NCI-H510A treated with DMSO at 0.1 percent for 48 hours (cell line): Measurements from ENCODE around the gene CHSY3.

Experiments
- DNase-seq: peaks from one replicate; lab custom pipeline; 2025; lab: John Stamatoyannopoulos, UW

CHSY3 gene

DNA sequence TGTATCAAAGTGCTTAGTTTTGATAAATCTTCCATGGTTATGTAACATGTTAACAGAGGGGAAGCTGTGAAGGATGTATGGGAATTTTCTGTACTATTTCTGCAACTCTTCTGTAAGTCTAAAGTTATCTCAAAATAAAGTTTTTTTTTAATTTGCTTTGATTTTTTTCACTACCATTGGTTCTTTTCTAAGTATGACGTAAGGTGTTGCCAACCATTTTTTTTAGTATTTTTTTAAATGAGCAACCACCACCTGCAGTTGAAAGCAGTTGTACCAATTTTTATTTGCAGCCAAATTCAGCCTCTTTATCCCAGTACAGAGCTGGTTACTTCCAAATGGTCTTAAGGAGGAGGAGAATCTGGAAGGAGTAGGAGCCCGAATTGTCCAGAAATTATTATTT, 192.2 kb downstream of the CHSY3 start:
- DNase-seq = no peak

DNA sequence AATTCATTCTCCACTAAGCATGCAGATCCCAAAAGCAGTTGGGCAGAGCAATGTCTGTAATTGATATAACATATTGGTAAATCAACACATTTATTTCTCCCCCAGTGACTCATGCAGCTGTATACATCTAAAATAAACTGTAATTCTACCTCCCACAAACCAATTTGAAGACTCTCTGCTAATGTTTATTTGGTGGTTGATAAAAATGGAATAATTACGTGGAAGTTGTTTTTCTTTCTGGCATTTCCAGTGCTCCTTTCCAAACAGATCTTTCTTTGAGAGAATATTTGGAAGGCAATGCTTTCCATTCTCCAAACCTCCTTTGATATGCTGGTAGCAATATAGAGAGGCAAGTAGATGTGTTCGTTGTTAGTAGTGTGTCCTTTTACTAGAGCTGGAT, 194.7 kb downstream of the CHSY3 start:
- DNase-seq = no peak

DNA sequence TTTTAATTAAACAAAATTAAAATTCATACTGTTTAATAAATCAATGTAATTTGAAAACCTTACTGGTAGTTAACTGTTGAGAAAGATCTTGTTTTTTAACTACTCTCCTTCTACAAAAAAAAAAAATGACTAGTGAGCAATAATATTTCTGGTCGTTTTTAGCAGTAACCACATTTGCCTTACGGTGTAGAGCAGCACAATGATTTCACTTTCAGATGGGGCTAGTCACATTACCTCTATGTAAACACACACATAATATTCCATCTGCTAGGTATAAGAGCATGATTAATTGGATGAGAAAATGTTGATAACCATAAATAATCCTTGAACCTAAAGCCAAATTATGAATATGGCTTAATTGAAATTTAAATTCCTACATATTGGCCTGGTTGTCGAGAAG, 198.1 kb downstream of the CHSY3 start:
- DNase-seq = no peak

DNA sequence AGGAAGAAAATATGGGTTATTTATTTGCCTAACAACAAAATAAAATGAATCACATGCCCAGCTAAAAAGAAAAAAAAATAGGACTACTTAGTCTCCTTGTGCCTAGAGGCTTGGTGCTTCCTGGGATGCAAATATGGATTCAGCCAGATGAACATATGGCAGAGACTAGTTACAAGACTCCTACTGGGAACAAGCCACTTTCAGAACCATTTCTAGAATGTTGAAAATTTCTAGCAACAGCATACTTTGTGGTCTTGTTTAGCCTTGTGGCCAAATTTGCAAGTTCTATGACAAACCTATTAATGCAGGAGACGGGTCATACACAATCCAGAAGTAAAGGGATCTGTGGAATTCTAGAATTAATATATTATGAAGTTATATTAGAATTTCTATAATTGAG, 198.7 kb downstream of the CHSY3 start:
- DNase-seq = no peak

DNA sequence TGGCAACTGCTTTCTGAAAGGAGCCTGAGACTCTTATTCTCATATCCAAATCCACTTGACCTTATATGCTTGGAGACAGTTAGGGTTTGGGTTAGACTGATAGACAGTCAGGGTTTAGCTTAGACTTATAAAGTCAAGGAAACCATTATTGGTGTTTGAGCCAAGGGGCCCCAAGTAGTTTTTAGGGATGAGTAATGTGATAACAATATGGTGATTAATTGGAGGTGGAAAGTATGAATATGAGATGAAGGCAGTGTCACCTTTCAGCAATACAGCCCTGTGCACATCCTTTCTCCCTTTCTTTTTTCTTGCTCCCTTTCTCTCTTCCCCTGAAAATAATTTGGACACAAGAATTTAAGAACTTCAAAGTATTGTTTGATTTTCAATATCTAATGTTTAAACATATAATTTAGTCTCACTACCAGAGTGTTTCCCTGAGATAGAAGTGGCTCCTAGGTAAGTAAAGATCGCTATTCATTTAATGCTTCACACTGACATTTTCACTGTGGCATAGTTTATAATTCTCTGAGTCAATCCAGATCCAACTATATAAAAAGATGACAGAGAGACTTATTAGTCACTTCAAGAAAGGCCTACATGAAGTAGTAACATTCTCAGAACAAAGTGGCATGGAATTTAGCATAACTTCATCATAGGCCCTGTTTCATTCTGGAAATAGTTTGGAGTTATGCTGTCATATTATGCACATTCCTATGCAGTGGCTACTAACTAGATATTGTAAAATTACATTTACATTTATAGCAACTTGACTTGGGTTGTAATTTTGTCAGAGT, 200.8 kb downstream of the CHSY3 start:
- DNase-seq = no peak

DNA sequence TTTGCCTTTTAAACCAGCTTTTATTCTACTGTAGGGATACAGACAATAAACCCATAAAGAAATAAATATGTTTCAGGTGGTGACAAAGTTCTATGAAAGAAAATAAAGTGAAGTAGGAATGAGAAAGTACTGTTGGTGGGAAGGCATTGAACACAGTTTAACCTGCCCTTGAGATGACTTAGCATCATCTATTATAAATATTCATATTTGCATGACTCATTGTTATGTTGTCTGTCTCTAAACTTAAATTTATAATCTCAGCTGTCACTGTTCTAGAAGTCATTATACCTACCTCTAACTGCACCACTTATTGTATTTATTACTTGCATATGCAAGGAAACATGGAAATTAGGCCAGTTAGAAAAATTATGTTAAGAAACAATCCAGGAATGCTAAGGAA, 202.2 kb downstream of the CHSY3 start:
- DNase-seq = no peak

DNA sequence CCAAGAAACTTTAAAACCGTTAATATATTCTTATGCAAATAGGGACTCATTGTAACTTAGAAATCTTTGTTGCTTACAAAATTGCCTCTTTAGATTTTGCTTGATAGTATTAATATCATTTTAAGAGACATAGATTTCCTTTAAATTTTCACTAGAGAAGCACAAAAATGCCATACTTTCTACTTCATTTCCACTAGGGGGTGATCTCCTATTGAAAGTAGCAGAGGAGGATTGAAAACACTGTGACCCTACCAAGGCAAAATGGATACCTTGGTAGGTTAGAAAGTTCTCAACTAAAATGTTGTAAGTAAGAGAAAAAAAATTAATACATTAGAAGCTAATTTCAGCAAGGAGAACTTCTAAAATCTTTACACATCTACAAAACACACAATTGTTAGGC, 204.9 kb downstream of the CHSY3 start:
- peak; percentile 37 for DNase-seq

DNA sequence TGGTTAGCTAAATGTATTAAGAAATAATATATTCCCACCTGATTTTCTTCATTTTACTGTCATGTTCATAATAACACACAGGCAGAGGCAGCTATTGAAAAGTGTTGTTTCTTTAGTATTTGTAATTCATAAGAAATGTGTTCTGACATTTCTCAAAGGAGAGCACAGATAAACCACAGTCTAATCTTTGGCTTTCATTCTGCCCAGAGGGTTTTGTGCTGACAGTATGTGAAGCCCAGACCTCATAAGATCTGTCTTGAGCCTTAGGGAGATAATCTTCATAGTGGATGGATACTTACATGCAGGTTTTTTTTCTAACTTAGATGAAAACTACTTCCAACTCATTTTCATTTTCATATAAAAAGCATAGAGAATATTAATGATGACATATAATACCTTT, 206.1 kb downstream of the CHSY3 start:
- DNase-seq = no peak

DNA sequence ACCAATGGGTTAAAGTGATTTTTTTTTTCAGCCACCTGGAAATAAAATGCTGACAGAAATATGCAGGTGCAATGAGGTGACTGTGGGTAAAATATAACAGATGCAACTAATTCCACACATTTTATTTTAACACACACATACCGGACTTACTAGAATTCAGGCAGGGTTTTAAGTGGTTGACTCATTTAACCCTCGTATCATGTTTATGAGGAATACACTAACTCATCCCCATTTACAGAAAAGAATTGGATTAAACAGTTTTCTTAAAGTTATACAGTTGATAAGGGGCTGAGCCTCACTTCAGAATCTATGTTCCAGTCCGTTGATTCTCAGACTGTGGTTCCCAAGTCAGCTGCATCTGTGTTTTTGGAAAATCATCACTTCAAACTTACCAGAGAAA, 207.5 kb downstream of the CHSY3 start:
- DNase-seq = no peak

DNA sequence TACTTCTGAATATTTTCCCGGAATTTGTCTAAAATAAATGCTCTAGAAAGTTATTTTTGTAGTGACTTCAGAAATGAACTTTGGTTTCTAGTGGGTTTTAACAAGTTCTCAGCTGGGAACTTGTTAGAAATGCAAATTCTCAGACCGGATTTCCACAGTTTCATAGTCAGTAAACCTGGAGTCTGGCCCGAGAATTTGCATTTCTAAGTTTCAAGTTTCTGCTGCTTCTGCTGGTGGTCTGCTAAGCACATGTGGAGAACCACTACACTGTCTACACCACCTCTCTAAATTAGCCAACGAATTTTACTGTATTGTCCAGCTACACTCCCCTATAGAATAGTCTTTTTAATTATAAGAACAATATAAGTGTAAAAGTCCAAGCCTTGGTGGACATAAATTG, 208.0 kb downstream of the CHSY3 start:
- no peak for DNase-seq

DNA sequence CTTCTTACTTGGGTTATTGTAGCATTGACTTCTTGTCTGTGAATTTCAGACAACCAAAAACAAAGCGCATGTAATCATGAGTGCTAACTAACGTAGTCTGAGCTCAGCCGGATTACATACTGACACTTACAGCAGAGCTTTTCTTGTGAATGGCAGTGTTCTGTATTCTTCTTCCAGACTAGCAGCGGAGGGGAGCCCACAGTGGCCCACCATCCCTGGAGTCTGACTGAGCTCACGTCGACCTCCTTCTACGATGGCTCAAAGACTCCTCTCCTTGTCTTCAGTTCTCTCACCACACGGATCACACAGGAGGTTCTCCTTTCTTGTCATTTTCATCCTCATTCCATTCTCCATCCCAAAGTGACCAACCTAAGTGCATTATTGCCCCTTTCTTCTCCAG, 211.4 kb downstream of the CHSY3 start:
- DNase-seq = no peak

DNA sequence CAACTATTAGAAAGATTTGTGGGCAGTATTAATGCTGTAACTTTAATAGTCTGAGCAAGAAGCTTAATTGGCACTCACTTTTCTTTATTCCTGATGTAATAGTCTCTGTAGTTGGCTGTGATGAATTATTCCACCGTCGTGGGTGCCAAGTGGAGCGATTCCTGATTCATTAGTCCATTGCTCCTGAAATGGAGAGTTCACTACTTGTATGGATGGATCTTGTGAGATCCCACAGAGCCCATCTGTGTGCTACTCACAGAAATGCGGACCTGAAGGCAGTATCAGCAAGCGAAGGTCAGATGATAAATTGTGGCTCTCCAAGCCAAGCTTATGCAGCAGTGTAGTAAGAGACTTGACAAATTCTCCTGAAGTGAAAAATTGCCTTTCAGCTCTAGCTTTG, 212.2 kb downstream of the CHSY3 start:
- DNase-seq = no peak

DNA sequence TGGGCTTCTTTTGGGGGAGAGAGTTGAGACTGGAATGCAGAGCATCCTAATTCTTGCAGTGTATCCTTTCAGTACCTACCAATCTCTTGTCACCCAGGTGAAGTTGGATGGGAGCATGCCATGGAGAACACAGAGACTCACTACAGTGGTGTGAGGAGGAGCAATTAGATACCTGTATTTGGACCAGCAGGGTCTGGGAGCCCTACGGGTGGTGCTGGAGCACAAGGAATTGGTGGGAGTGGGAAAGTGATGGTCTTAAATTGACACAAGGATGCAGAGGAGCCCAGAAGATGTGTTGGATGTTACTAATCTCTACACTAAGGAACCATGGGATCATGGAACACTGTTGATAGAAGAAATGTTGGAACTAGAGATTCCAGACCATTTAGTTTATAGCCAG, 212.7 kb downstream of the CHSY3 start:
- DNase-seq = no peak

DNA sequence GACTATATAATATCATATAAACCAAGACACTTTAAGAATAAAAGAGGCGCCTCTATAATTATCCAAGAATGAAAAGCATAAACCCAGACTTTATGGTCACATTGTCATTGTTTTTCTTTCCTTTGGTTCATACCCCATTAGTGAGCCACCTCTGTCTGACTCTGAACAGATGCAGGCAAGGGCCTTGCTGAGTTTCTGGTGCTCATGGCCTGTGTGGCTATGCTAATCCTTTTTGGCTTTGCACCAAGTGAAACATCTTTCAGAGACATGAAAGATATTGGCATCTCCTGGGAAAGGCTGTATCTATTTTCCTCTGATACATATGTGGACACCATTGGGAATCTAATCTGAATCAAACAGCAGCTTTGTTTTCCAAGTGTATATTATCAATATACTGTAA, 222.5 kb downstream of the CHSY3 start:
- DNase-seq = no peak

DNA sequence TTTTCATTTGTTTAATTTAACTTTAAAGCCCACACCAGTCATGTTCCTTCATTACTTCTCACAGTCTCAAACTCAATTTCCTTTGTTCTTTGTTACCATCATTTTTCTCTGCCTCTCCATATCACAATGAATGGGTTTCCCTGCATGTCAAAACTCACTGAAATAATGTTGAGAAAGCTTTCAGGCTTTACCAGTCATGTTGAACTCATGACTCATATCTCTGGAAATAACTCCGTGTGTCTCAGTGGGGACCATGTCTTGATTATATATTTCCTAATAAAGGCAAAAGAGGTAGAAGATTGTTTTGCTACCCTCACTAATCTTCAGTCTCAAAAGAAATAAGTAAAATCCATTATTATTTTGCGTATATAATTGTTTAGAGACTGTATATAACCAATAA, 231.2 kb downstream of the CHSY3 start:
- DNase-seq = no peak

DNA sequence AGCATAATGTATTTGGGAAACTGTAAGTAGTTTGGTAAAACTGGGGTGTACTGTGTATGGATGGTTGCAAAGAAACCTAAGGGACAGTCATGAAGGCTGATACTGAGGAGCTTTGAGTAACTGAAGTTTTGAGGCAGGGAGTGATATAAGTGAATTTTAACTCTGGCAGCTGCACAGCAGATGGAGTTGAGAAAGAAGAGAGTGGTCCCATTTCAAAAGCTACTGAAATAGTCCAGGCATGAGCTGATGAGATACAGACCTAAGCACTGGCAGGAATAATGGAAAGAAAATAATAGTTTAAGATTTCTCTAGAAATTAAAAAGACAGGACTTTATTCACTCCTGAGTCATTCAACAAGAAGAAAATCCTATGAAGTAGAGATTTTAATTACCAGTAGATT, 232.0 kb downstream of the CHSY3 start:
- no peak for DNase-seq

DNA sequence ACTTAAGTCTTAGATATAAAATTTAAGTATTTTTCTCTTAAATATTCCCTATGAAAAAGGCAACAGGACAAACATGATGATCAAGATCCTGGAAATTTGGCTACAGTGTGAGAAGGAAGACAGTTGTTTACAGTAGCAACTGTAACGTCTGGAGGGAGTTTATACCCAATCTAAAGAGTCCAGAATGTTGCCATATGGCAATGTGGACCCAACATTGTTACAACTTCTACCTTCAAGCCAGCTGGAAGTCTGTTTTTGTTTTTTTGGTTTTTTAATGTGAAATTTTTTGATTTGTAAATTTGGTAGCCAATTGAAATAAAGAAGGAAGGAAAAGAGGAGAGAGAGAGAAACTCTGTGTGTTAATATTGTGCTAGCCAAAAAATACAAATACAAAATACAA, 233.4 kb downstream of the CHSY3 start:
- no peak for DNase-seq

DNA sequence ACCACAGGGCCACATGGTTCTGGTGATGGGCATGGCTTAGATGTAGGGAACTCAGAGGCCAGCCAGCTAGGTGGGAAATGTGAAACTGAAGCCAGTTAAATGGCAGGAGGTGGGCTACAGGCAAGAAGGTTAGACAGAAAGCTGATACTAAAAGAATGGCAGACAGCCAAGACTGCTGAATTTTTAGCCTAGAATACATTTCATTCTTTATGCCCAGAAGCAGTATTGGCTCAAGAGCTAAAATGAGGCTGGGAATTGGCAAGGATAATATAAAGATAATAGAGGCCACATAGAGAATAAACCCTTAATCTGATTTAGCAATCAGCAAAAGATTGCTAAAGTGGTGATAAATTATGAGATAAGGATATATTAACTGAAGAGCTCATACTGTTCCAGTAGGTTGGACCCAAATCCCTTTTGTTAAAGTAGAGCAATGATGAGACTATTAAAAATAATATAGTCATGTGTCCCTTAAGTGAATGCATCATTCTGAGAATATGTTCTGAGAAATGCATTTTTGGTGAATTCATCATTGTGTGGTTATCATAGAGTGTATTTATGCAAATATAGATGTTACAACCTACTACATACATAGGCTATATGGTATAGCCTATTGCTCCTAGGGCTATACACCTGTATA, 234.3 kb downstream of the CHSY3 start:
- DNase-seq = no peak

DNA sequence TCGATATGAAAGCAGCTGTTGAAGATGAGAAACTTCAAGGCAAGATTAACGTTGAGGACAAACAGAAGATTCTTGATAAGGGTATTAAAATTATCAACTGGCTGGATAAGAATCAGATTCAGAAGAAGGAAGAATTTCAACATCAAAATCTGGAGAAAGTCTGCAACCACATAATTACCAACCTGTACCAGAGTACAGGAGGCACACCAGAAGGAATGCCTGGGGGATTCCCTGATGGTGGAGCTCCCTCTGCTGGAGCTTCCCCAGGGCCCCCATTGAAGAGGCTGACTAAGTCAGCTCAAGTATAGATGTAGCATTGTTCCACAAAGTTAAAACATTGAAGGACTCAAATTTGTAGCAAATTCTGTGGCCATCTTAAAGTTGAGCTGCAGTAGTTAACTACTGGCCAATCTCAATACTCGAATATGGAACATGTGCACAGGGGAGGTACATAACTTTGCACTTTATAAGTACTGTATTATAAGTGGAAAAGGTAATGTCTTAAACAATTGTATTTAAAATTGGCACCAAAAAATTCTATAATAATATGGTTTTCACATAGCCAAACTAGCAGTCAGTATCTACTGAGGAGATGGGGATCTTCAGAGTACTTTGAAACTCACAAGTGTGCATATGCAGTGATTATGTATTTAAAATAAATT, 237.5 kb downstream of the CHSY3 start:
- DNase-seq = no peak

DNA sequence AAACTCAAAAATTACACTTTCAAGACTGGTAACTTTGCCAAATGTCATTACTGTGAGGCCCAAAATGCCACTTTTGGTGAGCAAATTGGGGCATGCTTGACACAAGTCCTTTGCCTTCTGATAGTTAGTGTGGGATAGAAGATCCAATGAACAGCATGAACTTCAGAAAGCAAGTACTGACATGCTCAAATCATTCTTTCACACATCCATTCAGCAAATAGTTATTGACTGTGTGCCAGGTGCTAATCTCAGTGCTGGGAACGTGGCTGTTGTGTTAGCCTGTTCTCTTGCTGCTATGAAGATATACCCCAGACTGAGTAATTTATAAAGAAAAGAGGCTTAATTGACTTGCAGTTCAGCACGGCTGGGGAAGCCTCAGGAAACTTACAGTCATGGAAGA, 247.0 kb downstream of the CHSY3 start:
- DNase-seq = no peak

DNA sequence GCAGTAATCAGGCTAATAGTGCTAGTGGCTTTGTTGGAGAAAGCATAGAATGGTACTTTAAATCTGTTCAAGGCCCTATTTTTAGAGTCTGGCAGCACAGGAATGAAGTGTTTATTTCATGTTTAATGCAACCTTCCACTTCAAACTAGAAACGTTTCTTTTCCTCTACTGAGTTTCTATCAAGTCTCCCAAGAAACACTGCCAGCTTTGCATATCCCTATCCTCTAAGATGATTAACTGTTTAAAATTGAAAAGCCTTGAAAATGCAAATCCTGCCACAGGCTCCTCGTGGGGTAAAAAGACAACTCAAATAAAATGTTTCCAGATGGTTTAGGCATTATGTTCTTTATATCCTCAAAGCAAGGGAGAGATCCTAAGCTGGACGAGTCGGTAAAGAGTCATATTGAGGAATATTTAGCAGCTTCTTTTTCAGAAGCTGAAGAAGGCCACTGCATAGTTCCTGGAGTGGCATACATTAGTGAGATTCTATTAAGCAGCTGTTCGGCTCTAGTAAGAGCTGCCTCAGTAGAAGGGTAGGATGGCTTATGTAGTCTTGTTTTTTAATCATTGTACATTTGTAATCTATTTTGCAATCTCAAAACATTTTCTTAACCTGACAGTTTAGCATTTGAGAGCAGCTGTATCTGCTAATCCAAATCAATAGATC, 251.2 kb downstream of the CHSY3 start:
- no peak for DNase-seq

DNA sequence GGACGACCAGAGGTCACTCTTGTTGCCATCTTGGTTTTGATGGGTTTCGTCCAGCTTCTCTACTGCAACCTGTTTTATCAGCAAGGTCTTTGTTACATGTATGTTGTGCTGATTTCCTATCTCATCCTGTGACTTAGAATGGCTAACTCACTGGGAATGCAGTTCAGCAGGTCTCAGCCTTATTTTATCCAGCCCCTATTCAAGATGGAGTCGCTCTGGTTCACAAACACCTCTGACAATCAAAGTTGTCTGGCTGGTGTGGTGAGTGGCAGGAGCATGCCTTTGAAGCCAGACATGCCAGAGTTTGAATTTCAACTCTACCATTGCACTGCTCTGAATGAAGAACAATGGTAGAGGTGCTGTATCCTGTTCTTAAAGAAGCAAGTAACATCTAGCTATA, 253.8 kb downstream of the CHSY3 start:
- DNase-seq = no peak

DNA sequence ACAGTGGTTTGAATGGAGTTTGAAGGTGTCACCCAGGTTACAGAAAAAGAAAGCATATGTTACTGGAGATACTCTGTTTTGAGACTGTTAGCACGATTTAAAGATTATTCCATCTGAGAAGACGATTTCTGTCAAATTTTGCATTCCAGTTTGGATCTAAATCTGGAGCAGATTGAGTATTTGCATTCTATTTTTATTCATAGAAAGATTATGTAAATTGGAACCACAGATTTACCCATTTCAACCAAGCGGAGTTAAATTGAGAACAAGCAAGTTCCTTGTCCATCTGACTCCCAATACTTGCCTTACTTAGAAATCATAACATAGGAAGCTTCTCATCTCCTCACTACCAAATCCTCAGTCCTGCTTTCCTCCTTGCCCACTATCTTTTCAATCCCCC, 255.7 kb downstream of the CHSY3 start:
- DNase-seq = no peak
